Measurements from ENCODE around the gene OR52E6.

OR52E6 gene

GRCh38 chr11:5841797-5842196 lies at the start of gene OR52E6:
Gene OR52E6, minus strand, starts transcription at chr11:5841897. Its CDS starts 0 bp downstream, at chr11:5841897.
- DNase-seq (ENCODE audit: low read depth, low spot score): no peak

- DNase-seq (ENCODE audit: low read depth, low spot score): no peak
These were observed 49.6 kb upstream of the OR52E6 start for GRCh38 chr11:5891216-5891800.

DNA sequence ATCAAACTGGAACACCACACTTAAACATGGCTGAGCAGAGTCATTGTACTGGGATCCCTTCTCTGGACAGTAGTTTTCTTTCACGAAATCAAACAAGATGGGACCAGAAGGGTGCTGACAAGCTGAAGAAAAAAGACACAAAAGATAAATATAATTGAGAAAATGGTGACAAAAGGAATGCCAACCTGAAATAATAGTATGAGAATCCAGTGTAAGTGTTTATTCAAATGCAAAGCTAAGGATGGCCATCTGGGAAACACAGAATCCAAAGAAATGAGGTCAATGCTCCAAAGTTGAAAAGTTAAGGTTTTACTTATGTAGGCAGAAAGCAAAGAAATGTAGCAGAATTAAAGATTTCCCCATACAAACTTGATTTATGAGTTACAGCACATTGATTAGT lies 46.0 kb upstream of the OR52E6 start:
- DNase-seq (ENCODE audit: low read depth, low spot score): no peak

DNA sequence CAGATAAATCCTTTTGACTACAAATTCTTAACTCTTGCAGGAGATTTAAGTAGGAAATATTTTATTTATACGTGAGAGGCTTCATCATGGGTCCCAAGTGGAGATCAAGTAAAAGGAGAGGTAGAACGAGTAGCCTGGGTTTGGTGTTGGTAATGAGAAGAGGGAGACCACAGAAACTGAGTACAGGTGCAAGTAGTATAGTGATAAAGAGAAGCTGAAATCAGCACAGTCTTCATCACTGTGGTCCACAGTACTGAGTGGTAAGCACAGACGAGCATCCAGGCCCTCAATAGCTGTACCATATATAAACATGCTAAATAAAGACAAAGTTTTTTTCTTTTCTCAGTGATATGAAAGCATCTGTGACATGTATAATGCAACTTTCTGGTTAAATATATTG lies 45.5 kb upstream of the OR52E6 start:
- DNase-seq (ENCODE audit: low read depth, low spot score): no peak

- no peak for DNase-seq (ENCODE audit: low read depth, low spot score)
These were observed 40.1 kb upstream of the OR52E6 start for GRCh38 chr11:5881756-5882155.

- no peak for DNase-seq (ENCODE audit: low read depth, low spot score)
These were observed 38.6 kb upstream of the OR52E6 start, which contains the start of gene OR52E4 for GRCh38 chr11:5880329-5880728. Gene OR52E4, plus strand, starts transcription at chr11:5880629. Its CDS starts 3,664 bp downstream, at chr11:5884293.

GRCh38 chr11:5878564-5878963 lies 36.9 kb upstream of the OR52E6 start:
- no peak for DNase-seq (ENCODE audit: low read depth, low spot score)

DNA sequence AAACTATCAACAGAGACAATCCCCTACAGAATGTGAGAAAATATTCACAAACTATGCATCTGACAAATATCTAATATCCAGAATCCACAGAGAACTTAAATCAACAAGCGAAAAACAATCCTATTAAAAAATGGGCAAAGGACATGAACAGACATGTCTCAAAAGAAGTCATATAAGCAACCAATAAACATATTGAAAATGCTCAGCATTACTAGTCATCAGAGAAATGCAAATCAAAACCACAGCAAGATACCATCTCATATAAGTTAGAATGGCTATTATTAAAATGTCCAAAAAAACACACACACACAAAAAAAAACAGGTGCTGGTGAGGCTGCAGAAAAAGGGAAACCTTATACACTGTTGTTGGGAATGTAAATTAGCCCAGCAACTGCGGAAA lies 24.1 kb upstream of the OR52E6 start:
- DNase-seq (ENCODE audit: low read depth, low spot score): no peak

- no peak for DNase-seq (ENCODE audit: low read depth, low spot score)
These were observed 15.9 kb upstream of the OR52E6 start, which contains the start of gene OR52E8 for GRCh38 chr11:5857590-5857989. Gene OR52E8, minus strand, starts transcription at chr11:5857690. Its CDS starts 0 bp downstream, at chr11:5857690.

GRCh38 chr11:5851002-5851401 lies 9.3 kb upstream of the OR52E6 start:
- no peak for DNase-seq (ENCODE audit: low read depth, low spot score)

GRCh38 chr11:5847711-5848110 lies 6.0 kb upstream of the OR52E6 start:
- DNase-seq (ENCODE audit: low read depth, low spot score): no peak

DNA sequence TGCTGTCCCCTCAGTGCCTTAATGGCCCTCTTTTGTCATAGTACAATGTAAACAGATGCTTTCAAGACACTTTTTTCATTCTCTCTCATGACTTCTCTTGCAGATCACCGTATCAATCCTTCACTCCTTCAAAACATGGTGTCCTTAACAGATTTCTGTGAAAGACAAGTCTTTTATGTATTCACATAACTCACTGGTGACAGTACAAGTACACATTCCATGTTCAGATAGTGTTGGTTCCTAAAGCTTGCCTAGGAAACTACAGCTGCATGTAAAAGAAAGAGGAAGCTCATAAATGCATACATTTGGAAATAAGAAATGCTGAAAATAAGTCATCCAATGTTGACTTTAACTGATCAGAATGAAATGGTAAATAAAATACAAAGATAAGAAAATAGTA lies 5.0 kb upstream of the OR52E6 start:
- no peak for DNase-seq (ENCODE audit: low read depth, low spot score)

DNA sequence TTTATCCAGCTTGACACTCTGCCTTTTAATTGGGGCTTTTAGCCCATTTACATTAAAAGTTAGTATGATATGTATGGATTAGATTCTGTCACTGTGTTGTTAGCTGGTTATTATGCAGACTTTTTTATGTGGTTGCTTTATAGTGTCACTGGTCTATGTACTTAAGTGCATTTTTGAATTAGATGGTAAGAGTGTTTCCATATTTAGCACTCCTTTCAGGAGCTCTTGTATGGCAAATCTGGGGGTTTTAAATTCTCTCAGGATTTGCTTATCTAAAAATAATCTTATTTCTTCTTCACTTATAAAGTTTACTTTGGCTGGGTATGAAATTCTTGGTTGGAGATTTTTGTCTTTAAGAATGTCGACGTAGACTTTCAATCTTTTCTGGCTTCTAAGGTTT lies 4.0 kb downstream of the OR52E6 start:
- DNase-seq (ENCODE audit: low read depth, low spot score): no peak

DNA sequence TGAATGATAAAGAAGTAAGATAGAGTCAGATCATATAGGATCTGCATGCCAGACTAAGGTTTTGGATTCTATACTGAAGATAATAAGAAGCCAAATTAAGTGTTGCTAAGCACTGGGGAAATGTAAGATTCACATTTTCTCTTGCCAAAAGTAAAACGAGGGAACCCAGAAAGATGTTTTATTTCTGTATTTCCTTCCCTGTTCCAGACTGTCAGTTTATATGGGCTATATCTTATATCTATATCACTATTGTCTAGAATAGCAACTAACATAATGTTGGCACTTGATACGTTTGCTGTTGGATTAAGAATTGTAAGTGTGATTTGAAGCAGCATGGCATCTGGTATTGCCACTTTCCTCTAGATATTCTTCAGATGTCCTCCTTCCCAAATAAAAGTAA lies 8.3 kb downstream of the OR52E6 start:
- no peak for DNase-seq (ENCODE audit: low read depth, low spot score)

- DNase-seq (ENCODE audit: low read depth, low spot score): no peak
These were observed 10.4 kb downstream of the OR52E6 start for GRCh38 chr11:5831196-5831829.

DNA sequence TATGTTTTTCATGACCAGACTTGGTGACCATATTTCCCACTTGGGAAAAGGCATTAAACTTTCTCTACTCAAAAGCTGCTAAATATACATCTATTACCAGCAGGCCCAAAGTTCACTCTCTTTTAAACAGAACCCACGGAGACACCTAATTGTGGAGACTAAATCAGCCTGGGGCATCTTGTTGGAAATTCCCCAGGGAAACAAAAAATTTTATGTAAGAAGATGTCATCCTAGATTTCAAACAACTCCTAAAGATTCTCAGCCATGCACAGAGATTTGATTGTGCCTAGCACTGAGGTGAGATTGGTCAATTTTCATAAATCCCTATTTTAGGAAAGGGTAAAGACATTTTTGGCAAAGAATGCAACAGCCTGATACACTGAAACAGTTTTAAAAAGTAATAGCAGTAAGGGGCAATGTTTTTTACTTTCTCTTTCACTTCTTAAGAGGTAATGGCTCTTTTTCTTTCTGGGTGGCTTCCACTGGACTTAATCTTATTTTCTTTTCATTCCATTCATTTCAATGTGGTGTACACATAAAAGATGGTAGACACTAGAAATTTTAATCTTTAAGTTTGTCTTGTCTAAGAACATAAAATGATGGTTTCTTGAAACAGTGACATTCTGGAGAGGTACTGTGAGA lies 23.3 kb downstream of the OR52E6 start:
- DNase-seq (ENCODE audit: low read depth, low spot score): no peak

GRCh38 chr11:5815534-5815933 lies 26.2 kb downstream of the OR52E6 start:
- DNase-seq (ENCODE audit: low read depth, low spot score): no peak

- DNase-seq (ENCODE audit: low read depth, low spot score): no peak
These were observed 31.5 kb downstream of the OR52E6 start for GRCh38 chr11:5809905-5810795.

DNA sequence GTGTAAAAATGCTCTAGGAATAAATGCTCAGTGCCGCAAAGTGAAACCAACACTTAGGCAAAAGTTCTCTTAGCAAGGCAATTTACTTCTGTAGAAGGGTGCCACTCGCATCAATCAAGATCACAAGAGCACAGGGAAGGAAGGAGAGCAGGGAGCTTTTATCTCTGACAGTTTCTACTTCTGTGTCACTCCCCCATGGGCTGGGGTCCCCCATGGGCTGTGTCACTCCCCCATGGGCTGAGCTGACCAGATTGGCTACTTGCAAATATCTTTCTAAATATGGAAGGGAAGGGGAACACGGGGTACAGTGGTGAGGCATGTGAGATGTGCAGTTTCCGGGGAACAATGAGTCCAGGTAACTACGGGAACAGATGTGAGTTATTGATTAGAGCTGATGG lies 32.6 kb downstream of the OR52E6 start:
- no peak for DNase-seq (ENCODE audit: low read depth, low spot score)

DNA sequence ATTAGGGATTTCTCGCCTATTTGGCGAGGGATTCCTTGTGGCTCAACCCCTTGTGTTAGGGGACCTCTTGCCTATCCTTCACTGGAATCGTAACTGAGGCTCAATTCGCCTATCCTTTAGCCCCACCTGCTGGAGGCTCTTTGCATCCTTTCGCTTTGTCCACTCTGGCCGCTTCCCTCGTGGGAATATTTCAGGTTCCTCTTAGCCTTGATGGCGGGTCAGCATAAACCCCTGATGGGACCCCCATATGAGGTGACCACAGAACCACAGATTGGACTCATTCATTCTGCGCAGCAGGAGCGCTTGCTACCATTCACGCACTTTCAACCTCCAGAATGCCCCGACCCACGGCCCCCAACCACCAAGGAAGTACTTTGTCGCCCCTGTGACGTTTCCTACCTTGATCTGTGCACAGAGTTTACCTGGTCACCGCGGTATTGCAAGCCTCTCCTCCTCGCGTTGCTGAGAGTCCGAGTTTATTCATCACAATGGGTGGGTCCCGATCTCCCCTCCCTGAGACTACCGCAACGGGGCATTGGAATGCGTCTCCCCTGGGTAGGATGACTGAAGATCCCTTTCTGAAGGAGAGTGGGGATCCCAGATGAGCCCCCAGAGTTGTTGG lies 33.1 kb downstream of the OR52E6 start, which contains the start of gene OR52N2:
Gene OR52N2 (plus strand): TSS at position 425 of the 622 bp plus-strand sequence. CDS start 11,412 bp downstream, outside the sequence.
- DNase-seq (ENCODE audit: low read depth, low spot score): peak; percentile 42

GRCh38 chr11:5807580-5807979 lies 34.1 kb downstream of the OR52E6 start:
- DNase-seq (ENCODE audit: low read depth, low spot score): no peak

Measured in activated CD4-positive, CD25-positive, alpha-beta regulatory T cell treated with anti-CD3 and anti-CD28 coated beads, Interleukin-2, amount 50 U/mL, for 16 hours (primary cell).